ENCODE data around the gene THAP7. TPM values are rescaled to one million over a fixed set of nuclear protein-coding genes. Genes with fewer than 3 reads are reported as not detected.

The THAP7 gene
- total RNA-seq, 1 experiment from 2014 or later: 38.5 TPM

DNA sequence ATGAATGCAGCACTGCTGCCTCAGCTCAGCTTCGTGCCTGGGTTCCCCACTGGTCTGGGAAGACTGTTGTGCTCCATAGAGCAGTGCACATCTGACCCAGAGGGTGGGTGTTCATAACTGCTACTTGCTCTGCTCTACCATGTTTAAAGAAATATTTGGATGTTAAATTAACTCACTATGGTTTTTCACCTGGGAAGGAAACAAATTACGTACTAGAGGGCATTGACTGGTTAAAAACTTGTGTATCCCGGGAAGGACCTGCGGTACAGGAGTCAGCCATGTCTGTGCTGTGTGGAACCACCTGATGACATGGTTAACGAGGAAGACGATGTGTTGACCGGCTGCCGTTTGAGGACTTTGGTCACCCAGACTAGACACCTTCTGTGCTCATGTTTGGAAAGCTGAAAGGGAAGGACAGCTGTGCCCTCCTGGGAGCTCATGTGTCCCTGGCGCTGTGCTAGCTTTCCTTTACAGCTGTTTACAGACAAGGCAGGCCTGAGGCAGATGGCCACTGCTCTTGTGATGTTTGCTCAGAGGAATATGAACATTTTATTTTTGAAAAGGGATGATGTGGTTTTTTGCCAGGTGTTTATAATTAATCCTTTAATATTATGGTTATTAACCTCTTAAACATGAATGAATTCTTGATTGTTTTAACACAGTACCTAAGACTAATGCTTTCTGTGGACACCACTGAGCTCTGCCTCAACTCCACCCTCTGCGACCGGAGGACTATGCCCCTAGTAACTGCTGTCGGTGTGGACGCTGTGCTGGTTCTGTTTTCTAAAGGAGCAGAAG, 49.2 kb downstream of the THAP7 start:
- CTCF ChIA-PET: no interaction called here
- TF ChIP-seq, protein P1, sequence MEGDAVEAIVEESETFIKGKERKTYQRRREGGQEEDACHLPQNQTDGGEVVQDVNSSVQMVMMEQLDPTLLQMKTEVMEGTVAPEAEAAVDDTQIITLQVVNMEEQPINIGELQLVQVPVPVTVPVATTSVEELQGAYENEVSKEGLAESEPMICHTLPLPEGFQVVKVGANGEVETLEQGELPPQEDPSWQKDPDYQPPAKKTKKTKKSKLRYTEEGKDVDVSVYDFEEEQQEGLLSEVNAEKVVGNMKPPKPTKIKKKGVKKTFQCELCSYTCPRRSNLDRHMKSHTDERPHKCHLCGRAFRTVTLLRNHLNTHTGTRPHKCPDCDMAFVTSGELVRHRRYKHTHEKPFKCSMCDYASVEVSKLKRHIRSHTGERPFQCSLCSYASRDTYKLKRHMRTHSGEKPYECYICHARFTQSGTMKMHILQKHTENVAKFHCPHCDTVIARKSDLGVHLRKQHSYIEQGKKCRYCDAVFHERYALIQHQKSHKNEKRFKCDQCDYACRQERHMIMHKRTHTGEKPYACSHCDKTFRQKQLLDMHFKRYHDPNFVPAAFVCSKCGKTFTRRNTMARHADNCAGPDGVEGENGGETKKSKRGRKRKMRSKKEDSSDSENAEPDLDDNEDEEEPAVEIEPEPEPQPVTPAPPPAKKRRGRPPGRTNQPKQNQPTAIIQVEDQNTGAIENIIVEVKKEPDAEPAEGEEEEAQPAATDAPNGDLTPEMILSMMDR (conservative IDR thresholded peaks at IDR 0.05; ENCODE audit: low read depth, low read length): no peak
- no peak for TF ChIP-seq EZH2 (IDR thresholded peaks at IDR 0.05; ENCODE audit: borderline replicate concordance, low read depth, low read length, poor library complexity, severe bottlenecking)
- intact Hi-C loops (cut with micrococcal nuclease; ENCODE audit: unreplicated experiment): no loop called here
- Histone ChIP-seq H3K36me3 (ENCODE audit: insufficient read depth, low read length, poor library complexity, severe bottlenecking) (peaks cover 41% of the 10 kb centered on the region), H3K27me3 (replicated peaks; ENCODE audit: insufficient read depth, low read depth, low read length, poor library complexity) (no peaks in the 10 kb centered on the region), H3K9me3 (ENCODE audit: low read depth, low read length, poor library complexity, severe bottlenecking) (no peaks in the 10 kb centered on the region), H3K4me1 (ENCODE audit: insufficient read depth, low read length, poor library complexity, severe bottlenecking) (no peaks in the 10 kb centered on the region), H3K27ac (ENCODE audit: low read depth, low read length, poor library complexity, severe bottlenecking) (no peak overlapping the region), H3K4me3 (ENCODE audit: low read depth, low read length, poor library complexity, severe bottlenecking) (no peak overlapping the region)
- POLR2A ChIA-PET (ENCODE audit: low non-redundant PET): interaction anchor here (0.6 kb wide), 1 partner anchor 59 kb away, joined by 5 read pairs; no protein-coding TSS in a partner anchor
- BruUV-seq (replicated peaks): no TSS peak
- DNase-seq (ENCODE audit: low spot score): no peak

DNA sequence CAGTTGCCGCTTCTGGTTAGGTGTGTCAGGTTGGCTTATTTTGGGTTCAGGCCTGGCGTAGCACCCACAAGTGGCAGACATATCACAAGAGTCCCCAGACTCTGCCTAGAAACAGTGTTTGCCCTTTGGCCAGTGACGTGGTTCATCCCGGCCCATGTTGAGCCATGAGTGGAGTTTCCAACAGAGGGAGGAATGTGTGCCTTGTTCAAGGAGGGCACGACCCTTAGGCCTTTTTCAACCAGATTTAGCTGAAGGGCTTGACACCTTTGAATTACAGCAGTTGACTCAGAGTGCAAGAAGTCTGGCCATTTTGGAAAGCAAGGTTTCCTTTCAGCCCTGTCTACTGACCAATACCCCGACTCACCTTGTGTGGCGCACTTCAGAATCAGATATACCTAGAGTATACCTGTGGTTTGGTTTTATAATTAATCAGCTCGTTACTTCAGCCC, 50.0 kb downstream of the THAP7 start:
- POLR2A ChIA-PET (ENCODE audit: low non-redundant PET): interaction anchor here (0.6 kb wide), 1 partner anchor 58 kb away, joined by 5 read pairs; no protein-coding TSS in a partner anchor
- intact Hi-C loops (cut with micrococcal nuclease; ENCODE audit: unreplicated experiment): no loop called here
- Histone ChIP-seq H3K27me3 (replicated peaks; ENCODE audit: insufficient read depth, low read depth, low read length, poor library complexity) (no peaks in the 10 kb centered on the region), H3K4me3 (ENCODE audit: low read depth, low read length, poor library complexity, severe bottlenecking) (no peak overlapping the region), H3K36me3 (ENCODE audit: insufficient read depth, low read length, poor library complexity, severe bottlenecking) (peaks cover 41% of the 10 kb centered on the region), H3K4me1 (ENCODE audit: insufficient read depth, low read length, poor library complexity, severe bottlenecking) (no peaks in the 10 kb centered on the region), H3K9me3 (ENCODE audit: low read depth, low read length, poor library complexity, severe bottlenecking) (no peaks in the 10 kb centered on the region), H3K27ac (ENCODE audit: low read depth, low read length, poor library complexity, severe bottlenecking) (no peak overlapping the region)
- TF ChIP-seq, protein P1 (conservative IDR thresholded peaks at IDR 0.05; ENCODE audit: low read depth, low read length): no peak
- no peak for TF ChIP-seq EZH2 (IDR thresholded peaks at IDR 0.05; ENCODE audit: borderline replicate concordance, low read depth, low read length, poor library complexity, severe bottlenecking)
- CTCF ChIA-PET: no interaction called here
- DNase-seq (ENCODE audit: low spot score): no peak
- BruUV-seq (replicated peaks): no TSS peak

DNA sequence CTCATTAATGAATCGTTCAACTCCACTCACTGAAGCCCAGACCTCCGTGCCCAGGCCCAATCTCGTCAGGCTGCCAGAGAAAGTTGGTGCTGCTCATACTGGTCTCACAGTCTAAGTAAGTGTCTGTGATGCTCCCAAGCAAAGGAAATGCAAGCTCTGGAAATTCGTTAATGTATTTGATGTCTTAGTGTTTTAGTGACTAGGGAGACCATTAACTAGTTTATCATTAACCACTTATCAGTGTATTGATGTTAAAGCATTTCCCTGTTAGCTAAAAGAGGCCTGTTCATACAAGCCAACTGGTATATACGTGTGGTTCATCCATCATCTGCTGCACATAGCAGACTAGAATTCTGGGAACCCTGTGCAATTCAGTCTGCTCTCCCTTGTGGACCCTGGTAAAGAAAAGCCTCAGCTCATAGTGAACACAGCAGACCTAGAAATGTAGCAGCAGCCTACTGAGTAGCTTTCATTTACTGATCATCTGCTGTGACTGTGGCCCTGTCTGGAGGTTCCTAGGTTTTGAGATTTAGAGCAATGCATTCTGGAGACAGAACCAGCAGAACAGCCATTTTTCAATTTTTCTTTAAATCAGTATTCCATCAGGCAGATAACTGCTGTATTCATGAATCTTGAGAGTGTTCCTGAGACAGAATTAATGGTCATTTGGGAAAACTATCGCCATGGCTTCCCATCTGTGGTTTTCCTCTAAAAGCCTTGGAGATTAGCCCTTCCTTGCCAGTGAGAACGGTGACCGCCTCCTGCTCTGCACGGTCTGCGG, 50.6 kb downstream of the THAP7 start:
- BruUV-seq (replicated peaks): TSS peak; percentile 38
- DNase-seq (ENCODE audit: low spot score): no peak
- intact Hi-C loops (cut with micrococcal nuclease; ENCODE audit: unreplicated experiment): no loop called here
- TF ChIP-seq EZH2 (IDR thresholded peaks at IDR 0.05; ENCODE audit: borderline replicate concordance, low read depth, low read length, poor library complexity, severe bottlenecking): no peak
- TF ChIP-seq, protein P1 (conservative IDR thresholded peaks at IDR 0.05; ENCODE audit: low read depth, low read length): no peak
- no peaks in the 10 kb centered on the region for H3K9me3 ChIP-seq (ENCODE audit: low read depth, low read length, poor library complexity, severe bottlenecking)
- H3K4me1 ChIP-seq (ENCODE audit: insufficient read depth, low read length, poor library complexity, severe bottlenecking): no peaks in the 10 kb centered on the region
- ChIA-PET POLR2A (ENCODE audit: low non-redundant PET) (no interaction called here), CTCF (no interaction called here)
- H3K27ac ChIP-seq (ENCODE audit: low read depth, low read length, poor library complexity, severe bottlenecking): no peak overlapping the region
- H3K4me3 ChIP-seq (ENCODE audit: low read depth, low read length, poor library complexity, severe bottlenecking): no peak overlapping the region
- no peaks in the 10 kb centered on the region for H3K27me3 ChIP-seq (replicated peaks; ENCODE audit: insufficient read depth, low read depth, low read length, poor library complexity)
- H3K36me3 ChIP-seq (ENCODE audit: insufficient read depth, low read length, poor library complexity, severe bottlenecking): peaks cover 41% of the 10 kb centered on the region

All from A673 (cell line).